Erythroblast (primary cell): ENCODE data around the gene KRT13.

Experiments used
- GATA1 ChIP-seq: IDR thresholded peaks from 2 replicates; pipeline ENCODE4 v1.6.1; 2011; ENCODE audit warnings: low read depth, mild to moderate bottlenecking, control low read depth, low read length, moderate library complexity
- POLR2A ChIP-seq: IDR thresholded peaks from 2 replicates; pipeline ENCODE4 v1.6.1; 2011; ENCODE audit warnings: mild to moderate bottlenecking, low read length

DNA sequence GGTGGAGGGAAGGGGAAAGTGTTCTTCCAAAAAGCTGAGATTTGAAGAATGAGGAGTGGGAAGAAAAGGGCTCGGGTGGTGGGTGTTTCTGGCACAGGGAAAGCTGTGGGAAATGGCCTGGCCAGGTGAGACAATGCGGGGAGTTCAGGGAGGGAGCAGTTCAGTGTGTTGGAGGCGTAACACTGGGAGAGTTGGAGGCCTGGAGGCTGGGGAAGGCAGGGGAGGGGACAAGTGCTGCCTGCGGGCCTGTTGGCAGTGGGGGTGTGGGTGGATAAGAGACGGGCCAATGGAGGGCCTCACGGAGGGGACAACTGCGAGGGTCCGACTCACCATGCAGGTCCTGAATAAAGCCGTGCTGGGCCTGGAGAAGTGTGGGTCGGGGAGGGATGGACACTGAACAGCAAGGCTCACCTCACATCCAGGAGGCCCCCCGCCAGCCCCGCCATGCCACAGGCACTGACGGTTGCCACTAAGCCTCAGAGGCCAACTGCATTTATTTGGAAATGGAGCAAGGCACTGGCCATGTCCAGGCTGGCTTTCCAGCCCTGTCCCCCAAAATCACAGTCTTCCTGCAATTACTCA lies 40.5 kb upstream of the KRT13 start:
- TF ChIP-seq GATA1 (no peak), POLR2A (no peak)
